PFSK-1 (cell line): ENCODE data around the gene HEXB.

Experiments
- FOXP2 ChIP-seq: optimal IDR thresholded peaks from 2 replicates; pipeline ENCODE3; 2011; ENCODE audit warnings: borderline replicate concordance, control low read depth, inconsistent platforms; ENCODE audit not compliant: insufficient read depth; ENCODE audit errors: extremely low read length, extremely low read depth
- POLR2AphosphoS5 ChIP-seq: IDR thresholded peaks from 2 replicates; pipeline ENCODE4 v1.6.1; 2012; ENCODE audit warnings: low read depth, mild to moderate bottlenecking, control low read depth, low read length, moderate library complexity
- REST ChIP-seq, 2 experiments: IDR thresholded peaks; 2 replicates each; pipeline versions ENCODE4 v1.6.1 to v1.8.0; 2011 to 2012; ENCODE audit warnings: low read depth in 2 of 2, low read length in 2 of 2, control low read depth in 1 of 2, inconsistent platforms in 1 of 2, mild to moderate bottlenecking in 1 of 2, moderate library complexity in 1 of 2; ENCODE audit not compliant: insufficient read depth in 1 of 2
- SIN3A ChIP-seq: IDR thresholded peaks from 2 replicates; pipeline ENCODE4 v1.6.1; 2012; ENCODE audit warnings: mild to moderate bottlenecking, low read length, moderate library complexity, borderline replicate concordance; ENCODE audit not compliant: insufficient read depth
- TAF1 ChIP-seq: IDR thresholded peaks from 2 replicates; pipeline ENCODE4 v1.6.1; 2012; ENCODE audit warnings: low read length, control low read depth, borderline replicate concordance; ENCODE audit not compliant: insufficient read depth

HEXB gene

GRCh38 chr5:74672215-74672877 lies 12.7 kb upstream of the HEXB start:
- TF ChIP-seq TAF1, result no peak
- no peak for TF ChIP-seq POLR2AphosphoS5
- no peak for TF ChIP-seq SIN3A
- no peak for TF ChIP-seq FOXP2
- TF ChIP-seq REST (IDR thresholded peaks at IDR 0.05; ENCODE audit: insufficient read depth in 1 of 2, low read depth in 2 of 2, low read length in 2 of 2), result no peak

- TF ChIP-seq SIN3A (no peak), REST (IDR thresholded peaks at IDR 0.05; ENCODE audit: insufficient read depth in 1 of 2, low read depth in 2 of 2, low read length in 2 of 2) (no peak), POLR2AphosphoS5 (no peak), TAF1 (no peak), FOXP2 (no peak)
Measured at GRCh38 chr5:74673011-74673790, 11.8 kb upstream of the HEXB start.

- no peak for TF ChIP-seq FOXP2
- TF ChIP-seq POLR2AphosphoS5, result no peak
- TF ChIP-seq SIN3A, result no peak
- TF ChIP-seq TAF1, result no peak
- no peak for TF ChIP-seq REST (IDR thresholded peaks at IDR 0.05; ENCODE audit: insufficient read depth in 1 of 2, low read depth in 2 of 2, low read length in 2 of 2)
Measured at GRCh38 chr5:74679966-74680365, 5.1 kb upstream of the HEXB start.

GRCh38 chr5:74685979-74686631 lies 1.1 kb downstream of the HEXB start:
- TF ChIP-seq FOXP2, result no peak

GRCh38 chr5:74686962-74687751 lies 2.1 kb downstream of the HEXB start:
- TF ChIP-seq POLR2AphosphoS5 (no peak), REST (IDR thresholded peaks at IDR 0.05; ENCODE audit: insufficient read depth in 1 of 2, low read depth in 2 of 2, low read length in 2 of 2) (no peak), SIN3A (no peak), FOXP2 (no peak), TAF1 (no peak)
